A549 (cell line): ENCODE measurements around the gene TMBIM1. TPM values are rescaled to one million over a fixed set of nuclear protein-coding genes. Genes with fewer than 3 reads are reported as not detected.

Source experiments
- ATAC-seq, 2 experiments: fragments of 200-7000 bp in 1 of 2; fragments of >200 bp in 1 of 2; cut with Nextera tagmentation in 1 of 2; cut with Tn5 transposase in 1 of 2; 3 replicates each; pipeline versions ENCODE4 v1.8.0 to v1.9.1; 2018 to 2020; ENCODE audit warnings: mild to moderate bottlenecking in 1 of 2, moderate library complexity in 1 of 2
- CTCF ChIA-PET: fragments of 300-600 bp; sonication (Branson Sonifier 250); formaldehyde crosslinking; extraction: SDS; loops from one replicate; lab custom pipeline; 2021; ENCODE audit warnings: antibody characterized with exemption, inconsistent platforms; lab: Yijun Ruan, JAX
- POLR2A ChIA-PET: fragments of 350-600 bp; formaldehyde crosslinking; extraction: SDS; loops from one replicate; lab custom pipeline; 2021; ENCODE audit warnings: antibody characterized with exemption, inconsistent platforms; lab: Yijun Ruan, JAX
- DNase-seq, 2 experiments: peaks; one replicate each; pipeline versions ENCODE4 v3.0.0 to v3.0.0-alpha.2; 2011 to 2016; ENCODE audit warnings: low read depth in 1 of 2, low spot score in 1 of 2
- FAIRE-seq: peaks from 2 replicates; lab custom pipeline; 2011; peaks lifted over from hg19 to GRCh38; lab: Jason Lieb, UNC
- H3K27ac ChIP-seq, 2 experiments: fragments of >200 bp; sonication (Bioruptor Twin); formaldehyde crosslinking; 3 replicates each; pipeline ENCODE4 v1.5.1; 2016 to 2017
- H3K4me1 ChIP-seq: fragments of >200 bp; sonication (Bioruptor Twin); formaldehyde crosslinking; 3 replicates; pipeline ENCODE4 v1.6.1; 2016
- H3K4me2 ChIP-seq: fragments of >200 bp; sonication (Bioruptor Twin); formaldehyde crosslinking; 3 replicates; pipeline ENCODE4 v1.6.1; 2016
- H3K4me3 ChIP-seq: fragments of >200 bp; sonication (Bioruptor Twin); formaldehyde crosslinking; 3 replicates; pipeline ENCODE4 v1.5.1; 2016
- H3K9me3 ChIP-seq: fragments of >200 bp; sonication (Bioruptor Twin); formaldehyde crosslinking; 3 replicates; pipeline ENCODE4 v1.6.1; 2016
- BHLHE40 ChIP-seq: IDR thresholded peaks from 2 replicates; pipeline ENCODE4 v1.6.1; 2012; ENCODE audit warnings: low read depth, low read length, inconsistent platforms
- CEBPB ChIP-seq, 2 experiments: fragments of >200 bp in 1 of 2; sonication (Bioruptor Twin) in 1 of 2; formaldehyde crosslinking in 1 of 2; IDR thresholded peaks; 2 replicates each; pipeline ENCODE4 v1.6.1; 2012 to 2016
- CHD2 ChIP-seq: fragments of 150-350 bp; IDR thresholded peaks from 2 replicates; pipeline ENCODE4 v1.6.1; 2014; ENCODE audit warnings: low read length; ENCODE audit not compliant: partially characterized antibody
- EHMT2 ChIP-seq: fragments of 200-600 bp; sonication (generic); IDR thresholded peaks from 2 replicates; pipeline ENCODE4 v1.6.1; 2016; ENCODE audit warnings: antibody characterized with exemption, low read depth, mild to moderate bottlenecking, moderate library complexity
- FOSL2 ChIP-seq, 2 experiments: fragments of 450-650 bp in 1 of 2; fragments of >200 bp in 1 of 2; sonication (Bioruptor Twin) in 1 of 2; formaldehyde crosslinking; IDR thresholded peaks; 2 replicates each; pipeline versions ENCODE4 v1.5.0 to v1.6.1; 2016 to 2020; ENCODE audit warnings: mild to moderate bottlenecking in 1 of 2, moderate library complexity in 1 of 2
- GATA3 ChIP-seq: IDR thresholded peaks from 2 replicates; pipeline ENCODE4 v1.6.1; 2012; ENCODE audit warnings: borderline replicate concordance
- HEYL ChIP-seq: fragments of 250-450 bp; sonication (Bioruptor Pico); IDR thresholded peaks from 2 replicates; pipeline ENCODE4 v1.8.0; 2021; ENCODE audit warnings: mild to moderate bottlenecking, moderate library complexity
- HOXB5 ChIP-seq: fragments of 250-450 bp; sonication (Bioruptor Pico); IDR thresholded peaks from 2 replicates; pipeline ENCODE4 v1.5.0; 2020; ENCODE audit warnings: mild to moderate bottlenecking, moderate library complexity
- MAFK ChIP-seq: fragments of 450-650 bp; IDR thresholded peaks from 2 replicates; pipeline ENCODE4 v1.6.1; 2014; ENCODE audit not compliant: partially characterized antibody
- NPAS2 ChIP-seq: fragments of 250-450 bp; sonication (Bioruptor Pico); IDR thresholded peaks from 2 replicates; pipeline ENCODE4 v1.8.0; 2022; ENCODE audit warnings: mild to moderate bottlenecking, moderate library complexity, borderline replicate concordance
- PHF8 ChIP-seq: fragments of 200-600 bp; sonication (generic); IDR thresholded peaks from 2 replicates; pipeline ENCODE4 v1.6.1; 2016; ENCODE audit warnings: low read depth, mild to moderate bottlenecking, antibody characterized with exemption, moderate library complexity, borderline replicate concordance
- POLR2A ChIP-seq: IDR thresholded peaks from 2 replicates; pipeline ENCODE4 v1.6.1; 2012; ENCODE audit warnings: mild to moderate bottlenecking, low read length
- RAD21 ChIP-seq, 2 experiments: fragments of >200 bp in 1 of 2; sonication (Bioruptor Twin) in 1 of 2; formaldehyde crosslinking in 1 of 2; IDR thresholded peaks in 1 of 2; conservative IDR thresholded peaks in 1 of 2; 2 replicates in 1 of 2; 3 replicates in 1 of 2; pipeline ENCODE4 v1.6.1; 2012 to 2018; ENCODE audit warnings: inconsistent platforms in 1 of 2
- TFCP2L1 ChIP-seq: fragments of 250-450 bp; sonication (Bioruptor Pico); IDR thresholded peaks from 2 replicates; pipeline ENCODE4 v1.5.0; 2021; ENCODE audit warnings: mild to moderate bottlenecking
- TP53 ChIP-seq: fragments of 250-450 bp; sonication (Bioruptor Pico); IDR thresholded peaks from 2 replicates; pipeline ENCODE4 v1.5.0; 2021; ENCODE audit warnings: mild to moderate bottlenecking, moderate library complexity
- ZFP36 ChIP-seq: fragments of 450-650 bp; IDR thresholded peaks from 2 replicates; pipeline ENCODE4 v1.6.1; 2014; ENCODE audit warnings: borderline replicate concordance; ENCODE audit not compliant: partially characterized antibody
- ZNF302 ChIP-seq: fragments of 250-450 bp; sonication (Bioruptor Pico); IDR thresholded peaks from 2 replicates; pipeline ENCODE4 v1.9.0; 2021; ENCODE audit warnings: inconsistent platforms, mild to moderate bottlenecking, moderate library complexity
- ZSCAN20 ChIP-seq: fragments of 250-450 bp; sonication (Bioruptor Pico); IDR thresholded peaks from 2 replicates; pipeline ENCODE4 v1.8.0; 2022; ENCODE audit warnings: mild to moderate bottlenecking, moderate library complexity
- WGBS: methylation state at CpG from one replicate; pipeline ENCODE4 v1.1.6; 2017; ENCODE audit errors: missing lambda C conversion rate; 5-methylcytosine and 5-hydroxymethylcytosine counted together
- polyA plus RNA-seq, 4 experiments: library from polyadenylated mRNA; depleted of rRNA in 3 of 4; stranded (reverse); fragments of >200 nt; fragmentation: RNase III in 1 of 4; extraction: RNeasy Plus Mini Kit Qiagen cat#74134 plus additional on column Dnase treatment in 1 of 4; gene quantifications; 2 replicates in 3 of 4; 3 replicates in 1 of 4; pipeline ENCODE4 v1.2.3, GENCODE V29; 2011 to 2017
- TF ChIP-seq, protein P1 (sequence below): fragments of >200 bp; sonication (Bioruptor Twin); formaldehyde crosslinking; IDR thresholded peaks from 3 replicates; pipeline ENCODE4 v1.5.1; 2016
- TF ChIP-seq, protein P2 (sequence below): IDR thresholded peaks from 2 replicates; pipeline ENCODE4 v1.6.1; 2012
- TF ChIP-seq, protein P3 (sequence below): fragments of 250-450 bp; sonication (Bioruptor Pico); IDR thresholded peaks from 2 replicates; pipeline ENCODE4 v1.5.0; 2021; ENCODE audit warnings: mild to moderate bottlenecking, moderate library complexity, borderline replicate concordance

The TMBIM1 gene
- polyA plus RNA-seq, 2 of the 4 experiments (the other 2 are of a cell fraction), result 61.4 to 70.4 TPM

DNA sequence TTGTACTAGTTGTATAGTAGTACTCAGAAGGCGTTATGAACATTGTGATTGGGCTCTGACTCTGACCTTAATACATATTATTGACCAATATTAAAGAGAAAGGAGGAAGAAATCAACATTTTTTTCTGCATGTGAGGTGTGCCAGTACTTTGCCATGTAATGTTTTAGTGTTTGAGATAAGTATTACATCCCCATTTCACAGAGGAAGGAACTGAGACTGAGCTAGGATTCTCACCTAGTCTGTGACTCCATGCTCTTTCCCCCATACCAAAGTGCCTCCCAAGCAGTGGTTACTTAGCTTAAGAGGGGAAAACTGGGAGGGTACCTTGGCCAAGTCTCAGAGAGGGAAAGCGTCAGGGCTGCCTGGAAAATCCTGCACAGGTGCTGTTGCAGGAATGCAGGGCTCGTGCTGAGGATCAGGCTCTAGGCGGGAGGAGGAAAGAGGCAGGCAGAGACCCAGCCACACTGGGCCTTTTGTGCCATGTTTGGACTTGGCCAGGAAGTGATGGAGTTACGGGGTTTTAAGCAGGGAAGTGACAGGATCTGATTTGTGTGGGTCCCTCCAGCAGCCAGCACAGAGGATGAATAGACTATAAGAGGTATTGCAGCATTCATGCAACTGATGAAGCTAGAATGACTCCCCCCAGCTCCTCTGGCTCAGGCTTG, 20.3 kb downstream of the TMBIM1 start:
- FAIRE-seq, result no peak
- 77% methylated on average over 5 of the region's 5 CpGs for WGBS

DNA sequence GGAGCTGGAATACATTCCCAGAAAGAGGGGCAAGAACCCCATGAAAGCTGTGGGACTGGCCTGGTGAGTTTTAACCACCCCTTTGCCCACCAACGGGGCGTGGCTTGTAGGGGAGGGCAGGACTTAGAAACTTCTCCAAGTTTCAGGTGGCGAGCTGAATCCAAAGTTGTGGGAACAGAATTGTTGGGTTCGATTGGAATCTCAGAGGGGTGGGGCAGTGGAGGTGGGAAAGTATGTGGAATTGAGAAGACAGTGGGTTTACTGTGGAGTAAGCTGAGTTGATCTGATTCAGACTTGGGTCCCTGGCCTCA, 20.9 kb downstream of the TMBIM1 start:
- Histone ChIP-seq H3K4me3 (peak overlapping the region; percentile 97), H3K9me3 (no peaks in the 10 kb centered on the region), H3K4me2 (peak overlapping the region; percentile 100), H3K4me1 (peaks cover 25% of the 10 kb centered on the region), H3K27ac (peak overlapping the region; percentile 89 to 92; a peak in 5 of 6 replicates)
- TF ChIP-seq FOSL2 (IDR thresholded peaks at IDR 0.05), result no peak
- TF ChIP-seq FOSL2 (CRISPR knock-in tag; IDR thresholded peaks at IDR 0.05), result no peak
- no peak for TF ChIP-seq BHLHE40
- TF ChIP-seq ZFP36, result no peak
- TF ChIP-seq, protein P1, sequence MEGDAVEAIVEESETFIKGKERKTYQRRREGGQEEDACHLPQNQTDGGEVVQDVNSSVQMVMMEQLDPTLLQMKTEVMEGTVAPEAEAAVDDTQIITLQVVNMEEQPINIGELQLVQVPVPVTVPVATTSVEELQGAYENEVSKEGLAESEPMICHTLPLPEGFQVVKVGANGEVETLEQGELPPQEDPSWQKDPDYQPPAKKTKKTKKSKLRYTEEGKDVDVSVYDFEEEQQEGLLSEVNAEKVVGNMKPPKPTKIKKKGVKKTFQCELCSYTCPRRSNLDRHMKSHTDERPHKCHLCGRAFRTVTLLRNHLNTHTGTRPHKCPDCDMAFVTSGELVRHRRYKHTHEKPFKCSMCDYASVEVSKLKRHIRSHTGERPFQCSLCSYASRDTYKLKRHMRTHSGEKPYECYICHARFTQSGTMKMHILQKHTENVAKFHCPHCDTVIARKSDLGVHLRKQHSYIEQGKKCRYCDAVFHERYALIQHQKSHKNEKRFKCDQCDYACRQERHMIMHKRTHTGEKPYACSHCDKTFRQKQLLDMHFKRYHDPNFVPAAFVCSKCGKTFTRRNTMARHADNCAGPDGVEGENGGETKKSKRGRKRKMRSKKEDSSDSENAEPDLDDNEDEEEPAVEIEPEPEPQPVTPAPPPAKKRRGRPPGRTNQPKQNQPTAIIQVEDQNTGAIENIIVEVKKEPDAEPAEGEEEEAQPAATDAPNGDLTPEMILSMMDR, result no peak
- TF ChIP-seq HEYL (CRISPR knock-in tag), result no peak
- no peak for TF ChIP-seq NPAS2 (CRISPR knock-in tag)
- TF ChIP-seq POLR2A, result no peak
- TF ChIP-seq ZNF302, result no peak
- TF ChIP-seq PHF8, result no peak
- no peak for TF ChIP-seq EHMT2
- TF ChIP-seq CHD2, result no peak
- TF ChIP-seq GATA3, result no peak
- TF ChIP-seq TFCP2L1 (CRISPR knock-in tag), result no peak
- TF ChIP-seq CEBPB (IDR thresholded peaks at IDR 0.05), result no peak
- FAIRE-seq (no peak), DNase-seq (no peak), ATAC-seq (no peak)
- ChIA-PET CTCF (interaction anchor here (0.6 to 6.5 kb wide), 23 partner anchors 10 to 375 kb away, joined by 3 to 105 read pairs (median 4); partner anchors contain the start of gene CATIP), POLR2A (interaction anchor here (1.3 kb wide), 1 partner anchor 99 kb away, joined by 3 read pairs; no protein-coding TSS in a partner anchor)
- 25% methylated on average over 4 of the region's 4 CpGs for WGBS

More for the DNA sequence above, 20.3 kb downstream of the TMBIM1 start:
- no peak for DNase-seq
- no peaks in the 10 kb centered on the region for H3K9me3 ChIP-seq
- H3K4me3 ChIP-seq, result no peak overlapping the region
- ChIA-PET POLR2A (no interaction called here), CTCF (interaction anchor here (0.6 to 6.5 kb wide), 24 partner anchors 10 to 374 kb away, joined by 3 to 105 read pairs (median 4); partner anchors contain the start of gene CATIP)
- no peak for TF ChIP-seq ZNF302
- TF ChIP-seq BHLHE40, result no peak
- no peak for TF ChIP-seq HOXB5
- TF ChIP-seq, protein P2, sequence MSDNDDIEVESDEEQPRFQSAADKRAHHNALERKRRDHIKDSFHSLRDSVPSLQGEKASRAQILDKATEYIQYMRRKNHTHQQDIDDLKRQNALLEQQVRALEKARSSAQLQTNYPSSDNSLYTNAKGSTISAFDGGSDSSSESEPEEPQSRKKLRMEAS, result no peak
- TF ChIP-seq, protein P3, sequence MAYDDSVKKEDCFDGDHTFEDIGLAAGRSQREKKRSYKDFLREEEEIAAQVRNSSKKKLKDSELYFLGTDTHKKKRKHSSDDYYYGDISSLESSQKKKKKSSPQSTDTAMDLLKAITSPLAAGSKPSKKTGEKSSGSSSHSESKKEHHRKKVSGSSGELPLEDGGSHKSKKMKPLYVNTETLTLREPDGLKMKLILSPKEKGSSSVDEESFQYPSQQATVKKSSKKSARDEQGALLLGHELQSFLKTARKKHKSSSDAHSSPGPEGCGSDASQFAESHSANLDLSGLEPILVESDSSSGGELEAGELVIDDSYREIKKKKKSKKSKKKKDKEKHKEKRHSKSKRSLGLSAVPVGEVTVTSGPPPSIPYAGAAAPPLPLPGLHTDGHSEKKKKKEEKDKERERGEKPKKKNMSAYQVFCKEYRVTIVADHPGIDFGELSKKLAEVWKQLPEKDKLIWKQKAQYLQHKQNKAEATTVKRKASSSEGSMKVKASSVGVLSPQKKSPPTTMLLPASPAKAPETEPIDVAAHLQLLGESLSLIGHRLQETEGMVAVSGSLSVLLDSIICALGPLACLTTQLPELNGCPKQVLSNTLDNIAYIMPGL (CRISPR knock-in tag), result no peak
- TF ChIP-seq MAFK, result no peak
- no peak for TF ChIP-seq RAD21 (conservative IDR thresholded peaks at IDR 0.05 in 1 of 2, IDR thresholded peaks at IDR 0.05 in 1 of 2)
- no peak for TF ChIP-seq TP53 (CRISPR knock-in tag)
- no peak for TF ChIP-seq ZSCAN20 (CRISPR knock-in tag)
- no peak for TF ChIP-seq PHF8
- TF ChIP-seq, all 56 proteins: peak for 0
- Histone ChIP-seq H3K4me2 (peak overlapping the region; percentile 100), H3K27ac (peak overlapping the region in 1 of 2 experiments; percentile 71; a peak in 2 of 6 replicates), H3K4me1 (peaks cover 25% of the 10 kb centered on the region)
- no peak for ATAC-seq
